Astrocyte of the spinal cord (primary cell): ENCODE results near the gene ARAF.
A peak's percentile ranks its signal among the peaks of the same experiment; 100 is the strongest.

Experiments used
- DNase-seq: peaks from one replicate; pipeline ENCODE4 v3.0.0; 2011; ENCODE audit warnings: low read depth, low spot score
- H3K4me3 ChIP-seq: 2 replicates; pipeline ENCODE4 v1.5.1; 2011; ENCODE audit warnings: low read depth, mild to moderate bottlenecking, low read length, moderate library complexity
- CTCF ChIP-seq: IDR thresholded peaks from 2 replicates; pipeline ENCODE4 v1.5.1; 2012; ENCODE audit warnings: low read depth, mild to moderate bottlenecking, low read length, inconsistent platforms
- in situ Hi-C: cut with HindIII; loops from 2 replicates; pipeline ENCODE4 v1.10.0; 2017; ENCODE audit warnings: low sequenced_read_pairs

ARAF gene

GRCh38 chrX:47577901-47578300, 16.9 kb downstream of the ARAF start:
- in situ Hi-C loops: no loop called here
- no peak for TF ChIP-seq CTCF
- no peak for DNase-seq
- H3K4me3 ChIP-seq: no peak overlapping the region

DNA sequence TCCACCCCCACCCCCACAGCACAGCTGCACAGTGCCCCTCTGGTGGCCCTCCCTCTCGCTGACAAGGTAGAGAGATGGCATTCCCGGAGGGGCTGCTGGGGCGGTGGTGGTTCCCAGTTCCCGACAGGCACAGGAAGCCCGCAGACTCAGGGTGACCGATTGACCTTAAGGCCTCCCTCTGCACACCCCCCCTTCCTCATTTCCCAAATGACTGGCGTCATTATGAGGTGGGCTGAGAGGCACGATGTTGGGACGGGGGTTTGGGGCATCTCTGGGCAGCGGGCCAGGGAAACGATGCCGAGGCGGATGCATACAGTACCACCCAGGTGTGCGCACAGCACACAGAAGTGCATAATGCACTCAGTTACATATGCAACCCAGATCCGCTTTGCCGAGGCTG, 17.7 kb downstream of the ARAF start:
- in situ Hi-C loops: no loop called here
- no peak for DNase-seq
- no peak for TF ChIP-seq CTCF
- no peak overlapping the region for H3K4me3 ChIP-seq

GRCh38 chrX:47579537-47579936, 18.5 kb downstream of the ARAF start:
- peak; percentile 70 for DNase-seq
- in situ Hi-C loops: no loop called here
- TF ChIP-seq CTCF: no peak
- no peak overlapping the region for H3K4me3 ChIP-seq

GRCh38 chrX:47581731-47582647, 21.0 kb downstream of the ARAF start, which contains the start of gene TIMP1:
TIMP1 (plus strand) TSS chrX:47582436; CDS start chrX:47583416, 980 bp downstream.
- in situ Hi-C loops: no loop called here
- H3K4me3 ChIP-seq: peak within 1 kb of the TSS; percentile 73
- no peak for TF ChIP-seq CTCF
- DNase-seq: peak; percentile 92

DNA sequence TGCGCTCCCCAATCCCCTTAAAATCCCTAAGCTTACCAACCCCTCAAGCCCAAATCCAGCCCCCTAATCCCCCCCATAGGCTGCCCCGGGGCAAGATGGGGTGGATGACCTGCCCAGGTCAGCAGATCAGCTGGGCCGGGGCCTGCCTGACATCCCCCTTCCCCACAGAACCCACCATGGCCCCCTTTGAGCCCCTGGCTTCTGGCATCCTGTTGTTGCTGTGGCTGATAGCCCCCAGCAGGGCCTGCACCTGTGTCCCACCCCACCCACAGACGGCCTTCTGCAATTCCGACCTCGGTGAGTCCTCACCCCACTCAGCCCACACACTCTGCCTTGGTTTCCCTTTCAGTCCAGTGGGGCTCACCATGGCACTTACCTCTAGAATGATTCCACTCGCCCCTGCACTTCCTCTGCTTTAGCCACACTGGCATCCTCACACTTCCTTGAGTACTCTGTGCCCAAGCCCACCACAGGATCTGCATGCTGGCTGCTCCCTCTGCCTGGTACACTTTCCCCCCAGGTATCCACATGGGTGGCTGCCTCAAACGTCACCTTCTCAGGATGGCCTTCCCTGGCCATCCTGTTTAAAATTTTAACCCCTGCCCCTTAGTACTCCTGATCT, 22.3 kb downstream of the ARAF start:
- in situ Hi-C loops: no loop called here
- no peak for DNase-seq
- TF ChIP-seq CTCF: no peak
- peak overlapping the region; percentile 73 for H3K4me3 ChIP-seq

DNA sequence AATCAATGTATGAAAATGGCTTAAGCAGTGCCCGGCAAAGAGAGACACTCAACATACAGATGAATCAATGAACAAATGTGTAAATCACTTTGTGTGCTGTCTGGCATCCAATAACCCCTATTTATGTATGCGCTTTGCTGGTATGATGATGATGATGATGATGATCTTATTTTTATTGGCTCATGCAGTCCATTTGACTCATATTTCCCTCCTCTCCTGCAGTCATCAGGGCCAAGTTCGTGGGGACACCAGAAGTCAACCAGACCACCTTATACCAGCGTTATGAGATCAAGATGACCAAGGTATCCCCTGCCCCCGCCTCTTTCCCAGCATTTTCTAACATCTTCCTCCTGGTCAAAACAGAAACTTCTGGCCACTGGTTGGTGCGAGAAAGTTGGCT, 23.7 kb downstream of the ARAF start:
- in situ Hi-C loops: no loop called here
- DNase-seq: no peak
- TF ChIP-seq CTCF: no peak
- H3K4me3 ChIP-seq: peak overlapping the region; percentile 12
